Stimulated activated CD8-positive, alpha-beta memory T cell treated with anti-CD3 and anti-CD28 coated beads, Interleukin-7, amount 100 ng/mL, for 4 hours (primary cell): ENCODE data around the gene DACT2.
"Not testable (repeated sequence)": the region's sequence is repeated elsewhere in the genome, so short reads cannot be mapped to it uniquely, and the experiment has no call there.

Source experiments
- DNase-seq, 2 donors: peaks; one replicate each; pipeline ENCODE4 v3.0.0-alpha.2; 2020; ENCODE audit warnings: low read depth in 2 of 2

The DACT2 gene

GRCh38 chr6:168303982-168304751 is 15.4 kb downstream of the DACT2 start:
- no peak for DNase-seq

GRCh38 chr6:168302534-168302933 is 17.0 kb downstream of the DACT2 start:
- DNase-seq, result no peak

GRCh38 chr6:168301648-168302398 is 17.8 kb downstream of the DACT2 start:
- DNase-seq, result no peak

- no peak for DNase-seq
Measured at GRCh38 chr6:168300975-168301647, 18.5 kb downstream of the DACT2 start.

GRCh38 chr6:168299541-168300511 is 19.8 kb downstream of the DACT2 start:
- DNase-seq, result no peak

- DNase-seq, result no peak
Measured at GRCh38 chr6:168297643-168298042, 21.9 kb downstream of the DACT2 start.

- DNase-seq, result no peak
Measured at GRCh38 chr6:168294901-168295300, 24.7 kb downstream of the DACT2 start.

GRCh38 chr6:168293636-168294530 is 25.7 kb downstream of the DACT2 start:
- DNase-seq, result no peak

- DNase-seq, result no peak
Measured at GRCh38 chr6:168292826-168293225, 26.8 kb downstream of the DACT2 start.

- DNase-seq, result no peak
Measured at GRCh38 chr6:168291450-168291849, 28.1 kb downstream of the DACT2 start.

- DNase-seq, result no peak
Measured at GRCh38 chr6:168290095-168290494, 29.5 kb downstream of the DACT2 start.

GRCh38 chr6:168289571-168289962 is 30.0 kb downstream of the DACT2 start:
- DNase-seq, result no peak

GRCh38 chr6:168288781-168289570 is 30.6 kb downstream of the DACT2 start:
- no peak for DNase-seq

- not testable (repeated sequence) for DNase-seq
Measured at GRCh38 chr6:168287460-168287859, 32.1 kb downstream of the DACT2 start.

- DNase-seq, result not testable (repeated sequence)
Measured at GRCh38 chr6:168286771-168287446, 32.7 kb downstream of the DACT2 start.

- DNase-seq, result no peak
Measured at GRCh38 chr6:168286116-168286515, 33.5 kb downstream of the DACT2 start.

GRCh38 chr6:168285456-168285855 is 34.1 kb downstream of the DACT2 start:
- DNase-seq, result no peak

GRCh38 chr6:168284187-168284586 is 35.4 kb downstream of the DACT2 start:
- no peak for DNase-seq

GRCh38 chr6:168283686-168284025 is 35.9 kb downstream of the DACT2 start:
- DNase-seq, result no peak
